HCT116 (cell line): ENCODE results near the gene OR51F2. TPM values are rescaled to one million over a fixed set of nuclear protein-coding genes. Genes with fewer than 3 reads are reported as not detected.

ENCODE experiments used
- ATAC-seq: fragments of 200-7000 bp; cut with Tn5 transposase; 2 replicates; pipeline ENCODE4 v1.9.1; 2020; ENCODE audit warnings: mild to moderate bottlenecking, moderate library complexity
- BruUV-seq: library from RNA; stranded (reverse); fragments of 400-500 nt; replicated peaks from 2 replicates; lab custom pipeline; 2021; lab: Mats Ljungman, UMichigan
- CTCF ChIA-PET: fragments of 300-600 bp; sonication (Branson Sonifier 250); formaldehyde crosslinking; loops from one replicate; lab custom pipeline; 2021; ENCODE audit warnings: antibody characterized with exemption; lab: Charles Lee
- POLR2A ChIA-PET: fragments of 300-600, 350-600 bp; sonication (Branson Sonifier 250); formaldehyde crosslinking; loops from one replicate; lab custom pipeline; 2021; ENCODE audit warnings: antibody characterized with exemption; lab: Charles Lee
- RAD21 ChIA-PET, 2 experiments: fragments of 300-600 bp; sonication (Branson Sonifier 250); formaldehyde crosslinking; loops; one replicate each; lab custom pipeline; 2023; ENCODE audit warnings: low total read pairs in 2 of 2; ENCODE audit not compliant: uncharacterized antibody in 2 of 2, unreplicated experiment in 2 of 2, low non-redundant PET in 1 of 2; lab: Charles Lee
- DNase-seq: peaks from one replicate; pipeline ENCODE4 v3.0.0-alpha.2; 2010; ENCODE audit warnings: low read depth, low spot score
- H2AFZ ChIP-seq: fragments of 200-600 bp; shearing (Covaris generic), sonication (generic); 2 replicates; pipeline ENCODE4 v1.6.1; 2017; ENCODE audit warnings: low read depth, mixed run types, mixed read lengths, antibody characterized with exemption, low read length; ENCODE audit not compliant: poor library complexity, severe bottlenecking
- H3K27ac ChIP-seq: 2 replicates; pipeline ENCODE4 v1.5.1; 2012; ENCODE audit warnings: low read depth, low read length
- H3K27me3 ChIP-seq: fragments of 200-600 bp; sonication (generic); 2 replicates; pipeline ENCODE4 v1.6.1; 2016; ENCODE audit warnings: mixed run types, low read length, mixed read lengths; ENCODE audit not compliant: insufficient read depth
- H3K36me3 ChIP-seq, 2 experiments: fragments of 200-500 bp in 1 of 2; fragments of 200-600 bp in 1 of 2; sonication (Bioruptor generic) in 1 of 2; sonication (generic) in 1 of 2; 2 replicates each; pipeline versions ENCODE4 v1.5.1 to v1.6.1; 2014 to 2016; ENCODE audit warnings: low read length in 2 of 2, inconsistent platforms in 1 of 2, mixed read lengths in 1 of 2, mixed run types in 1 of 2; ENCODE audit not compliant: insufficient read depth in 2 of 2, control insufficient read depth in 1 of 2
- H3K4me1 ChIP-seq, 2 experiments: fragments of 200-600 bp in 1 of 2; sonication (generic) in 1 of 2; 2 replicates each; pipeline versions ENCODE4 v1.5.1 to v1.6.1; 2012 to 2017; ENCODE audit warnings: low read length in 2 of 2, inconsistent platforms in 1 of 2, mild to moderate bottlenecking in 1 of 2, mixed read lengths in 1 of 2, mixed run types in 1 of 2, moderate library complexity in 1 of 2; ENCODE audit not compliant: insufficient read depth in 2 of 2, control insufficient read depth in 1 of 2
- H3K4me2 ChIP-seq: fragments of 200-600 bp; sonication (generic); 2 replicates; pipeline ENCODE4 v1.6.1; 2017; ENCODE audit warnings: mixed run types, low read length, mixed read lengths
- H3K4me3 ChIP-seq, 2 experiments: fragments of 200-600 bp in 1 of 2; sonication (generic) in 1 of 2; replicated peaks in 1 of 2; 2 replicates each; pipeline ENCODE4 v1.5.1; 2011 to 2016; ENCODE audit warnings: low read length in 2 of 2, control low read depth in 1 of 2, low read depth in 1 of 2, mild to moderate bottlenecking in 1 of 2, mixed read lengths in 1 of 2, mixed run types in 1 of 2
- H3K79me2 ChIP-seq: fragments of 200-600 bp; sonication (generic); 2 replicates; pipeline ENCODE4 v1.6.1; 2017; ENCODE audit warnings: mild to moderate bottlenecking, mixed run types, low read length, moderate library complexity, mixed read lengths; ENCODE audit not compliant: insufficient read depth
- H3K9ac ChIP-seq: fragments of 200-600 bp; sonication (generic); 2 replicates; pipeline ENCODE4 v1.6.1; 2016; ENCODE audit warnings: low read length, mixed read lengths
- H3K9me2 ChIP-seq: fragments of 200-600 bp; sonication (generic), shearing (Covaris generic); 2 replicates; pipeline ENCODE4 v1.6.1; 2017; ENCODE audit warnings: mixed run types, mild to moderate bottlenecking, moderate library complexity; ENCODE audit not compliant: insufficient read depth
- H3K9me3 ChIP-seq, 2 experiments: fragments of 200-500 bp in 1 of 2; fragments of 200-600 bp in 1 of 2; sonication (Bioruptor generic) in 1 of 2; sonication (generic) in 1 of 2; 2 replicates each; pipeline ENCODE4 v1.6.1; 2014 to 2017; ENCODE audit warnings: low read length in 2 of 2, mixed read lengths in 2 of 2, inconsistent platforms in 1 of 2, low read depth in 1 of 2, mild to moderate bottlenecking in 1 of 2, mixed run types in 1 of 2, moderate library complexity in 1 of 2; ENCODE audit not compliant: control insufficient read depth in 1 of 2, insufficient read depth in 1 of 2
- H4K20me1 ChIP-seq: fragments of 200-600 bp; sonication (generic), shearing (Covaris generic); 2 replicates; pipeline ENCODE4 v1.6.1; 2017; ENCODE audit warnings: mixed run types, mild to moderate bottlenecking, moderate library complexity; ENCODE audit not compliant: insufficient read depth
- EGR1 ChIP-seq: IDR thresholded peaks from 2 replicates; pipeline ENCODE4 v1.6.1; 2012; ENCODE audit warnings: low read depth
- ELF1 ChIP-seq: IDR thresholded peaks from 2 replicates; pipeline ENCODE4 v1.6.1; 2012; ENCODE audit warnings: low read depth, borderline replicate concordance
- JUND ChIP-seq: IDR thresholded peaks from 2 replicates; pipeline ENCODE4 v1.6.1; 2012
- RAD21 ChIP-seq: IDR thresholded peaks from 2 replicates; pipeline ENCODE4 v1.6.1; 2012; ENCODE audit warnings: low read depth, mild to moderate bottlenecking
- SP1 ChIP-seq: IDR thresholded peaks from 2 replicates; pipeline ENCODE4 v1.6.1; 2012; ENCODE audit warnings: low read depth
- TCF7L2 ChIP-seq: IDR thresholded peaks from 2 replicates; pipeline ENCODE4 v1.7.0; 2011; ENCODE audit warnings: borderline replicate concordance, inconsistent platforms; ENCODE audit not compliant: insufficient read depth, insufficient read length; ENCODE audit errors: extremely low read depth
- YY1 ChIP-seq: IDR thresholded peaks from 2 replicates; pipeline ENCODE4 v1.6.1; 2011; ENCODE audit warnings: low read length, low read depth, moderate library complexity, mild to moderate bottlenecking; ENCODE audit not compliant: insufficient replicate concordance; ENCODE audit errors: extremely low read depth
- ZFX ChIP-seq: fragments of 450-650 bp; IDR thresholded peaks from 2 replicates; pipeline ENCODE4 v1.6.1; 2017
- intact Hi-C: fragments of 100-400 bp; cut with micrococcal nuclease; formaldehyde crosslinking; loops from 2 replicates; pipeline ENCODE4 v1.10.0; 2022
- total RNA-seq: library from RNA; stranded (reverse); gene quantifications from one replicate; pipeline ENCODE4 v1.2.1, GENCODE V29; 2021; ENCODE audit not compliant: unreplicated experiment
- TF ChIP-seq, protein P1 (sequence below): IDR thresholded peaks from 2 replicates; pipeline ENCODE4 v1.6.1; 2012; ENCODE audit warnings: low read depth
- TF ChIP-seq, protein P2 (sequence below), 3 experiments: fragments of 200-600 bp in 1 of 3; sonication (generic) in 1 of 3; IDR thresholded peaks in 2 of 3; conservative IDR thresholded peaks in 1 of 3; 2 replicates each; pipeline ENCODE4 v1.5.1; 2012 to 2017; ENCODE audit warnings: low read depth in 2 of 3, low read length in 2 of 3, antibody characterized with exemption in 1 of 3, borderline replicate concordance in 1 of 3, control low read depth in 1 of 3, mild to moderate bottlenecking in 1 of 3, mixed read lengths in 1 of 3, mixed run types in 1 of 3, moderate library complexity in 1 of 3; ENCODE audit not compliant: insufficient read depth in 1 of 3

OR51F2 gene
- total RNA-seq, 1 experiment from 2014 or later: not detected

DNA sequence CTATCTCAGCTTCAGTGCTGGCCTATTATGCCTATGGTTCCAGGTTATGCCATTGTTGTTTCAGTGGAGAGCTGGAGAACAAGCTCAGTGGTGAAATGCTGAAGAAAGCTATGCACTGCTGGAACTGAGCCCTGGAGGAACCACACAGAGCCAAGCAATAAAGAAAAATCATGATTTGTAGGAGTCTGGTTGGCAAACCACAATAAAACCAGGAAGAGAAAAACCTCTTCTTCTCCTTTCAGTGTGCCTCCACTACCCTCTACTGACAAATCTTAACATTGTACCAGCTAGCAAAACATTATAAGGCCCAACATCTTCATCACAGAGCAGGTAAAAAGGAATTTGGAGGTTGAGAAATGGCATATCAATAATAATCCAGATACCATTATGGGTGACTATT is 5.3 kb downstream of the OR51F2 start:
- ATAC-seq: no peak
- no peak for TF ChIP-seq JUND
- TF ChIP-seq, protein P1, sequence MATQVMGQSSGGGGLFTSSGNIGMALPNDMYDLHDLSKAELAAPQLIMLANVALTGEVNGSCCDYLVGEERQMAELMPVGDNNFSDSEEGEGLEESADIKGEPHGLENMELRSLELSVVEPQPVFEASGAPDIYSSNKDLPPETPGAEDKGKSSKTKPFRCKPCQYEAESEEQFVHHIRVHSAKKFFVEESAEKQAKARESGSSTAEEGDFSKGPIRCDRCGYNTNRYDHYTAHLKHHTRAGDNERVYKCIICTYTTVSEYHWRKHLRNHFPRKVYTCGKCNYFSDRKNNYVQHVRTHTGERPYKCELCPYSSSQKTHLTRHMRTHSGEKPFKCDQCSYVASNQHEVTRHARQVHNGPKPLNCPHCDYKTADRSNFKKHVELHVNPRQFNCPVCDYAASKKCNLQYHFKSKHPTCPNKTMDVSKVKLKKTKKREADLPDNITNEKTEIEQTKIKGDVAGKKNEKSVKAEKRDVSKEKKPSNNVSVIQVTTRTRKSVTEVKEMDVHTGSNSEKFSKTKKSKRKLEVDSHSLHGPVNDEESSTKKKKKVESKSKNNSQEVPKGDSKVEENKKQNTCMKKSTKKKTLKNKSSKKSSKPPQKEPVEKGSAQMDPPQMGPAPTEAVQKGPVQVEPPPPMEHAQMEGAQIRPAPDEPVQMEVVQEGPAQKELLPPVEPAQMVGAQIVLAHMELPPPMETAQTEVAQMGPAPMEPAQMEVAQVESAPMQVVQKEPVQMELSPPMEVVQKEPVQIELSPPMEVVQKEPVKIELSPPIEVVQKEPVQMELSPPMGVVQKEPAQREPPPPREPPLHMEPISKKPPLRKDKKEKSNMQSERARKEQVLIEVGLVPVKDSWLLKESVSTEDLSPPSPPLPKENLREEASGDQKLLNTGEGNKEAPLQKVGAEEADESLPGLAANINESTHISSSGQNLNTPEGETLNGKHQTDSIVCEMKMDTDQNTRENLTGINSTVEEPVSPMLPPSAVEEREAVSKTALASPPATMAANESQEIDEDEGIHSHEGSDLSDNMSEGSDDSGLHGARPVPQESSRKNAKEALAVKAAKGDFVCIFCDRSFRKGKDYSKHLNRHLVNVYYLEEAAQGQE: no peak
- TF ChIP-seq SP1: no peak
- TF ChIP-seq, protein P2, sequence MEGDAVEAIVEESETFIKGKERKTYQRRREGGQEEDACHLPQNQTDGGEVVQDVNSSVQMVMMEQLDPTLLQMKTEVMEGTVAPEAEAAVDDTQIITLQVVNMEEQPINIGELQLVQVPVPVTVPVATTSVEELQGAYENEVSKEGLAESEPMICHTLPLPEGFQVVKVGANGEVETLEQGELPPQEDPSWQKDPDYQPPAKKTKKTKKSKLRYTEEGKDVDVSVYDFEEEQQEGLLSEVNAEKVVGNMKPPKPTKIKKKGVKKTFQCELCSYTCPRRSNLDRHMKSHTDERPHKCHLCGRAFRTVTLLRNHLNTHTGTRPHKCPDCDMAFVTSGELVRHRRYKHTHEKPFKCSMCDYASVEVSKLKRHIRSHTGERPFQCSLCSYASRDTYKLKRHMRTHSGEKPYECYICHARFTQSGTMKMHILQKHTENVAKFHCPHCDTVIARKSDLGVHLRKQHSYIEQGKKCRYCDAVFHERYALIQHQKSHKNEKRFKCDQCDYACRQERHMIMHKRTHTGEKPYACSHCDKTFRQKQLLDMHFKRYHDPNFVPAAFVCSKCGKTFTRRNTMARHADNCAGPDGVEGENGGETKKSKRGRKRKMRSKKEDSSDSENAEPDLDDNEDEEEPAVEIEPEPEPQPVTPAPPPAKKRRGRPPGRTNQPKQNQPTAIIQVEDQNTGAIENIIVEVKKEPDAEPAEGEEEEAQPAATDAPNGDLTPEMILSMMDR (IDR thresholded peaks at IDR 0.05 in 2 of 3, conservative IDR thresholded peaks at IDR 0.05 in 1 of 3; ENCODE audit: borderline replicate concordance in 1 of 3, insufficient read depth in 1 of 3, low read depth in 2 of 3, low read length in 2 of 3): peak in 1 of 3 experiments; percentile 19; a peak in 2 of 6 replicates
- peak; percentile 39; the same call in 1 of the 2 replicates for TF ChIP-seq RAD21
- no peak for TF ChIP-seq ELF1
- TF ChIP-seq YY1: no peak
- TF ChIP-seq ZFX: no peak
- no peak for TF ChIP-seq EGR1
- no peak for TF ChIP-seq TCF7L2
- RAD21 ChIA-PET: no interaction called here

More for the DNA sequence above, 5.3 kb downstream of the OR51F2 start:
- ChIA-PET CTCF (interaction anchor here (1.1 to 1.5 kb wide), 2 partner anchors 190 to 639 kb away, joined by 5 to 8 read pairs; partner anchors contain the start of gene OR51D1), POLR2A (no interaction called here)
- BruUV-seq: no TSS peak
- no peak overlapping the region for H3K4me3 ChIP-seq
- no peak overlapping the region for H3K4me2 ChIP-seq
- peaks cover 23% of the 10 kb centered on the region for H3K27me3 ChIP-seq
- H3K79me2 ChIP-seq: no peaks in the 10 kb centered on the region
- no peak for DNase-seq
- H3K4me1 ChIP-seq: no peaks in the 10 kb centered on the region
- no peaks in the 10 kb centered on the region for H4K20me1 ChIP-seq
- H3K9ac ChIP-seq: no peak overlapping the region
- H2AFZ ChIP-seq: no peak overlapping the region
- no peaks in the 10 kb centered on the region for H3K9me2 ChIP-seq
- no peak overlapping the region for H3K27ac ChIP-seq
- no peaks in the 10 kb centered on the region for H3K9me3 ChIP-seq
- intact Hi-C loops: no loop called here
- H3K36me3 ChIP-seq: no peaks in the 10 kb centered on the region
